NB4 (cell line): ENCODE results near the gene HHIPL1.

Experiments used
- DNase-seq: peaks from one replicate; pipeline ENCODE4 v3.0.0; 2010; ENCODE audit warnings: low read depth
- H3K4me3 ChIP-seq: one replicate; pipeline ENCODE4 v1.5.1; 2011; ENCODE audit warnings: mild to moderate bottlenecking, low read depth, low read length, moderate library complexity
- CTCF ChIP-seq: IDR thresholded peaks from one replicate; pipeline ENCODE4 v1.5.1; 2012; ENCODE audit warnings: low read depth, low read length
- MAX ChIP-seq: IDR thresholded peaks from 2 replicates; pipeline ENCODE4 v1.6.1; 2011; ENCODE audit warnings: low read depth, low read length
- MYC ChIP-seq: IDR thresholded peaks from 2 replicates; pipeline ENCODE4 v1.6.1; 2011; ENCODE audit warnings: low read depth, low read length
- POLR2A ChIP-seq: IDR thresholded peaks from 2 replicates; pipeline ENCODE4 v1.6.1; 2011; ENCODE audit warnings: mild to moderate bottlenecking; ENCODE audit not compliant: insufficient read length; ENCODE audit errors: extremely low read depth

The HHIPL1 gene

GRCh38 chr14:99728981-99729451 is 84.1 kb downstream of the HHIPL1 start:
- no peak for DNase-seq
- H3K4me3 ChIP-seq = no peak overlapping the region
- TF ChIP-seq POLR2A (no peak), MAX (no peak), CTCF (no peak), MYC (no peak)
